GM18870 (cell line): ENCODE results near the gene SHISA8.
A peak's percentile ranks its signal among the peaks of the same experiment; 100 is the strongest.

Experiments used
- ATAC-seq: cut with Tn5 transposase; IDR thresholded peaks from one replicate; pipeline ENCODE4 v1.9.1; 2021; ENCODE audit warnings: moderate library complexity; ENCODE audit not compliant: unreplicated experiment

Gene SHISA8

DNA sequence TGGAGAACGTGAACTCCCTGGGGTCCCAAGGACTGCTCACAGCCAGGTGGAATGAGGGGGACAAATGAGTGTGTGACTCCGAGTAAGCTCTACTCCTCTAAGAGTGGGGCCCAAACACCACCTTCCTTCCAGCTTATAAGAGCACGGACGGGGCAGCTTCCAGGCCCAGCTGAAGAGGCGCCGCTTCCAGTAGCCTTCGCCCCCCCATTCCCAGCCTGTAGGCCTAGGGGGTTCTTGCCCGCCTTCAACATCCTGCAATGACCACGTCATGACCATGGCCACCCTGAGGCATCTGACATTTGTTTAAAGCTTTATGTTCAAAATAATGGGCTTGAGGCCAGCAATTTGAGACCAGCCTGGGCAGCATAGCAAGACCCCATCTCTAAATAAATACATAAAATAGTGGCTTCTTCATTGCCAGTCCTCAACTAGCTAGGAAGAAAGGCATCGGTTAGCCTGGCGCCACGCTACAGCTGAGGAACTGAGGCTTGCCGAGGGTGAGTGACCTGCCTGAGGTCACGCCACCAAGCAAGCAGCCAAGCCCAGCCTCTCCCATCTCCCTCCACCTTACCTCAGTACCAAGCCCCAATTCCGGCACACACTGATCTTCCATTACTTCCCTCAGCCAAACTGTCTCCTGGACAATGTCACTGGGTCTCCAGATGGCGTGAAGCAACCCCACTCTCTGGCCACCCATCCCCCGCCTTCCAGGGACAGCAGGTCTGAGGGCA lies 19.6 kb upstream of the SHISA8 start:
- no peak for ATAC-seq

- ATAC-seq = no peak
Measured at GRCh38 chr22:41933411-41934177, 18.7 kb upstream of the SHISA8 start.

- ATAC-seq = no peak
Measured at GRCh38 chr22:41932353-41932752, 17.5 kb upstream of the SHISA8 start.

- no peak for ATAC-seq
Measured at GRCh38 chr22:41931701-41932269, 16.9 kb upstream of the SHISA8 start.

DNA sequence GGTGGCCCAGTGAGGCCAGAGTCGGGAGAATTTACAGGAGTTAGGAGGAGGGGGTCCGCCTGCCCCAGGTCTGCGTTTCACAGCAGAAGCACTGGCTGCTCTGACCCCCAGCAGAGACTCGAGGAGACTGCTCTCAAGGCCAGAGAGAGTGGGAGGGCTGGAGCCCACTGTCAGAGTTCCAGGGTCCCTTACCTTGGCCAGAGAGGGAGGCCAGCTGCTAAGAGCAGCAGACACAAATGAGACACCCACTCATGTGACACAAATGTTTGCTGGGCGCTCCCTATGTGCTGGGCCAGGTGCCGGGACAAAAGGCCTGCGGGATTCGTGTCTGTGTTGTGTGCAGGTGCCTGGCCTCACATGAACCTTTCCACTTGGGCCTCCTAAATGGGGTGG lies 14.5 kb upstream of the SHISA8 start:
- no peak for ATAC-seq

- no peak for ATAC-seq
Measured at GRCh38 chr22:41928593-41929417, 13.9 kb upstream of the SHISA8 start.

- no peak for ATAC-seq
Measured at GRCh38 chr22:41927813-41928212, 12.9 kb upstream of the SHISA8 start.

- ATAC-seq = no peak
Measured at GRCh38 chr22:41925783-41926460, 11.0 kb upstream of the SHISA8 start.

DNA sequence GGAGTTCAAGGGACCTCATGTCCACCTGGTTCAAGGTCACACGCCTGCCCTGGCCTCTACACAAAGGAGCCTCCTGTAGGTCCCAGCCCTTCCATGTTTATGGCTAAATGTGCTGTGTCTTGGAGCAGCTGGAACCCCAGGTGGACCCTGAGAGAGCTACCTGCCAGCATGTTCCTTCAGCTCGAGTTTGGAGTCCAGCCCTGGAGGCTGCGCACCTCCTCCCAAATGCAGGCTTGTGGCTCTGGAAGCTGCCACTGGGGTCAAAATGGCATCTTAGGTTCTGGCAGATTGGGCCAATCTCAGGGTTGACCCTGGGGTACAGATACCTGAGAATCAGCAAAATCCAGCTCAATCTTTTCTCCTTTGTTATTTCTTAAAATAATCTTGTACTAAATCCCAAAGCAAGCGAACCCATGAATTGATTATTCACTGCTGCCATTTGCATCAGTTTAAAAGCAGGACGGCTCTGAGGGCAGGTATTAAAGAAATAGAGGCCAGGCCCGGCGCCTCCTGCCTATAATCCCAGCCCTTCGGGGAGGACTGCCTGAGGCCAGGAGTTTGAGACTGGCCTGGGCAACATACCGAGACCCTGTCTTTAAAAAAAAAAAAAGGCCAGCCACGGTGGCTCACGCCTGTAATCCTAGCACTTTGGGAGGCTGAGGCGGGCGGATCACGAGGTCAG lies 8.9 kb upstream of the SHISA8 start:
- ATAC-seq = no peak

GRCh38 chr22:41922940-41923594 lies 8.2 kb upstream of the SHISA8 start:
- ATAC-seq = no peak

GRCh38 chr22:41922328-41922727 lies 7.5 kb upstream of the SHISA8 start:
- no peak for ATAC-seq

- ATAC-seq = peak; percentile 11
Measured at GRCh38 chr22:41920271-41920976, 5.5 kb upstream of the SHISA8 start.

GRCh38 chr22:41919357-41920224 lies 4.7 kb upstream of the SHISA8 start:
- ATAC-seq = peak; percentile 33

- ATAC-seq = no peak
Measured at GRCh38 chr22:41917903-41918791, 3.3 kb upstream of the SHISA8 start.

GRCh38 chr22:41917375-41917902 lies 2.6 kb upstream of the SHISA8 start:
- no peak for ATAC-seq

GRCh38 chr22:41916745-41917358 lies 2.0 kb upstream of the SHISA8 start:
- ATAC-seq = no peak
